GM21528 (cell line): ENCODE measurements around the gene PPFIBP1.
A peak's percentile ranks its signal among the peaks of the same experiment; 100 is the strongest.
"Not testable (repeated sequence)": the region's sequence is repeated elsewhere in the genome, so short reads cannot be mapped to it uniquely, and the experiment has no call there.

Source experiments
- ATAC-seq: cut with Tn5 transposase; IDR thresholded peaks from one replicate; pipeline ENCODE4 v1.9.1; 2021; ENCODE audit warnings: mild to moderate bottlenecking, moderate library complexity; ENCODE audit not compliant: unreplicated experiment, low FRiP score

Gene PPFIBP1

GRCh38 chr12:27693403-27693802 is 169.4 kb downstream of the PPFIBP1 start:
- no peak for ATAC-seq

- ATAC-seq = no peak
Observed at GRCh38 chr12:27695556-27696292, 171.7 kb downstream of the PPFIBP1 start.

GRCh38 chr12:27696293-27696652 is 172.3 kb downstream of the PPFIBP1 start, which contains the start of gene REP15:
Gene REP15 (plus strand): TSS chr12:27696447. CDS start chr12:27696563, 116 bp downstream.
- ATAC-seq = no peak

GRCh38 chr12:27696864-27697564 is 173.0 kb downstream of the PPFIBP1 start:
- no peak for ATAC-seq

- ATAC-seq = peak; percentile 82
Observed at GRCh38 chr12:27703720-27704452, 179.9 kb downstream of the PPFIBP1 start.

GRCh38 chr12:27705263-27705662 is 181.3 kb downstream of the PPFIBP1 start:
- no peak for ATAC-seq

GRCh38 chr12:27707216-27707615 is 183.2 kb downstream of the PPFIBP1 start:
- no peak for ATAC-seq

- no peak for ATAC-seq
Observed at GRCh38 chr12:27709212-27709931, 185.4 kb downstream of the PPFIBP1 start.

GRCh38 chr12:27709932-27710591 is 186.1 kb downstream of the PPFIBP1 start:
- ATAC-seq = peak; percentile 52

GRCh38 chr12:27710592-27711316 is 186.7 kb downstream of the PPFIBP1 start, which contains the start of gene MRPS35:
Gene MRPS35 (plus strand): TSS chr12:27710832. CDS start chr12:27710844, 12 bp downstream.
- ATAC-seq = peak; percentile 96

GRCh38 chr12:27711317-27711682 is 187.3 kb downstream of the PPFIBP1 start:
- ATAC-seq = peak; percentile 25

GRCh38 chr12:27711967-27712366 is 188.0 kb downstream of the PPFIBP1 start:
- ATAC-seq = no peak

GRCh38 chr12:27723212-27723611 is 199.2 kb downstream of the PPFIBP1 start:
- ATAC-seq = no peak

GRCh38 chr12:27730097-27730588 is 206.1 kb downstream of the PPFIBP1 start:
- ATAC-seq = no peak

- no peak for ATAC-seq
Observed at GRCh38 chr12:27732281-27732680, 208.3 kb downstream of the PPFIBP1 start.

- ATAC-seq = peak; percentile 55
Observed at GRCh38 chr12:27733052-27733656, 209.1 kb downstream of the PPFIBP1 start.

GRCh38 chr12:27733791-27734190 is 209.8 kb downstream of the PPFIBP1 start:
- ATAC-seq = no peak

GRCh38 chr12:27734321-27734720 is 210.3 kb downstream of the PPFIBP1 start:
- ATAC-seq = not testable (repeated sequence)

- ATAC-seq = no peak
Observed at GRCh38 chr12:27743601-27744000, 219.6 kb downstream of the PPFIBP1 start.
